NCI-H1436 treated with DMSO at 0.1 percent for 48 hours (cell line): ENCODE measurements around the gene PRSS50.
"Not testable (repeated sequence)": the region's sequence is repeated elsewhere in the genome, so short reads cannot be mapped to it uniquely, and the experiment has no call there.

Experiments
- DNase-seq: peaks from one replicate; lab custom pipeline; 2025; lab: John Stamatoyannopoulos, UW

Gene PRSS50, protein sequence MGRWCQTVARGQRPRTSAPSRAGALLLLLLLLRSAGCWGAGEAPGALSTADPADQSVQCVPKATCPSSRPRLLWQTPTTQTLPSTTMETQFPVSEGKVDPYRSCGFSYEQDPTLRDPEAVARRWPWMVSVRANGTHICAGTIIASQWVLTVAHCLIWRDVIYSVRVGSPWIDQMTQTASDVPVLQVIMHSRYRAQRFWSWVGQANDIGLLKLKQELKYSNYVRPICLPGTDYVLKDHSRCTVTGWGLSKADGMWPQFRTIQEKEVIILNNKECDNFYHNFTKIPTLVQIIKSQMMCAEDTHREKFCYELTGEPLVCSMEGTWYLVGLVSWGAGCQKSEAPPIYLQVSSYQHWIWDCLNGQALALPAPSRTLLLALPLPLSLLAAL

GRCh38 chr3:46717447-46718231 lies at the start of gene PRSS50:
PRSS50 (minus strand) TSS chr3:46717869; CDS start chr3:46717824, 45 bp downstream.
- DNase-seq = no peak

- no peak for DNase-seq
Measured at GRCh38 chr3:46764206-46764605, 46.5 kb upstream of the PRSS50 start.

- DNase-seq = no peak
Measured at GRCh38 chr3:46763178-46763577, 45.5 kb upstream of the PRSS50 start.

DNA sequence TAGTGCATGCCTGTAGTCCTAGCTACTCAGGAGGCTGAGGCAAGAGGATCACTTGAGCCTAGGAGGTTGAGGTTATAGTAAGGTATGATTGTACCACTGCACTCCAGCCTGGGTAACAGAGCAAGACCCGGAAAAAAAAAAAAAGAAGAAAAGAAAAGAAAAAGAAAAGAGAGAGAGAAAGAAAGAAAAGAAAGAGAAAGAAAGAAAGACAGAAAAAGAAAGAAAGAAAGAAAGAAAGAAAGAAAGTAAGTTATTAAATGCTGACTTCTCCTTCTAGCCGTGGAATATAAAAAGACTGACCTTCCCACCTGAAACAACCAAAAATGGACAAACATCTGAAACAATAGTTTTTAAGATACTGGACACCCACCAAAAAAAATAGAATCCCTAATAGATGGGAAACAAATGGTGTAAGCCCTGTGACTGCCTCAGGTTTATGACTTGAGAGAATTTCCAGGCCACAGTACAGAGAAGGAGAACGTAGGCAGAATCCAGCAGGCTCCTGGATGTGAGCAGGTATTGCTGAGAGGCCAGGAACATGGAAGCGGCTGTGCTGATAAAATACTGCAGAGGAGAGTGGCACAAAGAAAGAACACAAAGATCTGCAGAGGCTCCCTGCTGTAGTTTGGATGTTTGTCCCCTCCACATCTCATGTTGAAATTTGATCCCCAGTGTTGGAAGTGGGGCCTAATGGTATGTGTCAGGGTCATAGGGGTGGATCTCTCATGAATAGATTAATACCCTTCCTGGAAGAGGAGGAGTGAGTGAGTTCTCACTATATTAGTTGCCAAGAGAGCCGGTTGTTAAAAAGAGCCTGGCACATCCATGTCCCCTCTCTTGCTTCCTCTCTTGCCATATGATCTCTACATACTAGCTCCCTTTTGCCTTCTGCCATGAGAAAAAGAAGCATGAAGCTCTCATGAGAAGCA lies 41.8 kb upstream of the PRSS50 start:
- no peak for DNase-seq

GRCh38 chr3:46756642-46757041 lies 39.0 kb upstream of the PRSS50 start:
- DNase-seq = no peak

GRCh38 chr3:46755646-46756045 lies 38.0 kb upstream of the PRSS50 start:
- no peak for DNase-seq

DNA sequence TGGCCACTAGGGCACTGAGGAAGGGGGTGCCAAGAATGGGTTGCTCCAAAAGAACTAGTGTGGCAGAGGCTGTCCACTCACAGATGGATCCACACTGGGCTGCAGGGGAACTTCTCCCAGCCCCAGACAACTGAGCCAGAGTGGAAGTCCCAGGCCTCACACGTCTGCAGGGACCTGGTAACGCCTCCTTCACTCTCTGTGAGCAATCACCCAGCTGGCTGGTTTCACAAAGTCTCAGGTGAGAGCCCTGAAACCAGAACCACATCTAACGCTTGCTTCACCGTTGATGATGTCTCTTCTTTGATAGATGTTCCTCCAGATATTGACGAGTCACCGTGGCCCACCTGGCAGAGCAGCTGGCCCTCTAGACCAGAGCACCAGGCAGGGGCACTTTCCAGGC lies 35.5 kb upstream of the PRSS50 start:
- not testable (repeated sequence) for DNase-seq

DNA sequence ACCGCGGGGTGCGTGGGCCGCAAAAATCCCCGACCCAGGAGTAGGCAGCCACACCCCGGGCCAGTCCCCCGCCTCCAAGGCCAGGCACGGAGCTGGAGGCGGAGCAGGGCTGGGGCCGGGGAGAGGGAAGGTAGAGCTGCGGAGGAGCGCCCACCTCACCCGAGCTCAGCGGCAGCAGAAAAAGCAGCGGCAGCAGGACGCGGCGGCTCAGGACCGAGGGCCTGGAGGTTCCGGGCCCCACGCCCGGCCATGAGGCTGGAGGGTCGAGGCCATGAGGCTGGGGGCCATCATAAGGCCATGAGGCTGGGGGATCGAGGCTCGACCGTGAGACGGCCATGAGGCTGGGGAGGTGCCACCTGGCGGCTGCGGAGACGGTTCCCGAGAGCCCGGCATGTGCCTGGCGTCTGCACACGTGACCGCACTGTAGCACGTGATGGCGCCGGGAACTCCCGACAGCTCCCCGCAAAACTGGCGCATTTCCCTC lies 32.9 kb upstream of the PRSS50 start:
- no peak for DNase-seq

DNA sequence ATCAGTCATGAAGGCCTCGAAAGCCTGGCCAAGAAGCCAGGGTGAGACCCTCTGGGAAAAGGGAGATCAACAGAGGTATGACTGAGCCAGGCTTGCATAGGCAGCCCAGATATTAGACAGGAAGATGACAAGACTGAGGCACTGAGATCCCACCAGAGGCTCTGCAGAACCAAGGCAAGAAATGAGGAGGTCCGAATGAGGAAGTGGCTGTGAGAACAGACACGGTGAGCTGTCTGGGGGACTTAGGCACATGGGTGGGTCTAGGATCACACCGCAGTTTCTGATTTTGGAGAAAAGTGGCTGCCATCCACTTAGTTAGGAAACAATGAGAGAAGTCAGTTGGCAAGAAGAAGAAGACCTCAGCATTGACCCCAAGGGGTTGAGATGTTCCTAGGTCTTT lies 31.5 kb upstream of the PRSS50 start:
- DNase-seq = no peak

GRCh38 chr3:46748170-46748569 lies 30.5 kb upstream of the PRSS50 start:
- no peak for DNase-seq

GRCh38 chr3:46746711-46747110 lies 29.0 kb upstream of the PRSS50 start:
- no peak for DNase-seq

- no peak for DNase-seq
Measured at GRCh38 chr3:46742992-46743585, 25.4 kb upstream of the PRSS50 start.

GRCh38 chr3:46739565-46739964 lies 21.9 kb upstream of the PRSS50 start:
- DNase-seq = not testable (repeated sequence)

DNA sequence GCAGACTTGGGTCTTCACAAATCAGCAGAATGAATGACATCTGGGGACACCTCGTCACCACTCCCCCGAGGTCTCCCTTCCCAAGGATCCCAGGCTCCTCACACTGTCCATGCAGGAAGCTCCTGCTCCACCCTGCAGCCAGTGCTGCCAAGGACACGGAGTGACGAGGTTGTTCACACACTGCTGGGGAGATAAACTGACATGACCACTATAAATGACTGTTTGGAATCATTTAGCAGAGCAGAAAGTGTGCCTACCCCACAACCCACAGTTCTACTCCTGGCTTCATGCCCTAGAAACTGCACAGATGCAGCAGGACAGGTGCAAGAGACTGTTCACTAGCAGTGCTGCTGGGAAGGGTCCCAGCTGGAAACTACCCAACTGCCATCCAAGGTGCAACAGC lies 19.7 kb upstream of the PRSS50 start:
- no peak for DNase-seq

DNA sequence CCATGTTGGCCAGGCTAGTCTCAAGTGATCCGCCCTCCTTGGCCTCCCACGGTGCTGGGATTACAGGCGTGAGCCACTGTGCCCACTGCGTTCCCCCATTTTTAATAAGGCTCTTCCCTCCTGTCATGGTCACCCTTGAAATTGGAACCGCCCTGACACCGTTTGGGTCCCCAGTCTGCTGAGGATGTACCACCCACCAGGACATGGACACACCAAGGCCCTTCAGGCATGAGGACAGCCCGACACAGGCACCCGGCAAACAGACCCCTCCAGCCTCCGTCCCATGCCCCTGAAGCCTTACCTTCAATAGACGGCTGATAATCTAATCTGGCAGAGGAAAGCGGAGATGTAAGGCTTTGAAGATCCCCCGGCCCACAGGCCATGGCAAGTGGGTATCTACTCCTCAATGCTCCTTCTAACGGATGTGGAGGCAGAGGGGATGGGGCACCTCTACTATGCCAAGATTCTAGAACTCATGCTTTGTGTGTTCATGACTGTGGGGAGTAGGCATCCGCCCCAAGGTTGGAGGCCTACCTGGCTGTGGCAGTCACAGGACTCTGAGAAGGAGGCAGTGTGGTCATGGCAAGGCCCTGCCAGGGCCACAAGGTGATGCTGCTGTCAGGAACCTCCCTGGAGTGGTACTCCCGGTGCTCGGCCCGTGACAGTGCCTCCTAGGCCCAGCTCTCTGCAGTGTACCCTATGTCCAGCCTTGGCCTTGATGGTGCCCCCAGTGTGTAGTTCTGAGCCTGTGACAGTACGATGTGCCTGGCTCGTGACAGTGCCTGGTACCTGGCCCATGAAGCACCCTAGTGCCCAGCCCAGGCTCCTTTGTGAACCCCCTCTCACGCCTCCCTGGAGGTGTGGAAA lies 18.6 kb upstream of the PRSS50 start:
- no peak for DNase-seq

DNA sequence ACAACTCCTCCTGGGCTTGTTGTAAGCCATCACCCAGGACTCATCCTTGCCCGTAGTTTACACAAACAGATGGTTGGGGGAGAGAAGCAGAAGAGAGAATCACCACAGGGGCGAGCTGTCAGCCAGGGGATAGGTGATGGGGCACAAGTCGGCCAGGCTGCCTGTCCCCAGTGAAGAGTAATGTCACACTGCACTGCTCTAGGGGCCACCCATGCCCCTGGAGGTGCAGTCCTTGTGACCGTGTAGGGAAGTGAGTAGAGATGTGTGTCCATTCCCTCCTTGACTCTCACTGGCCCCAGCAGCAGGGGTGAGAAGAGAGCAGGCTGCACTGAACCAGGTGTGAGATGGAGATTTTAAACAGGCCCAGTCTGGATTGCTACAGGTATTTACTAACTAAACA lies 17.1 kb upstream of the PRSS50 start:
- DNase-seq = no peak

- no peak for DNase-seq
Measured at GRCh38 chr3:46733026-46733800, 15.5 kb upstream of the PRSS50 start.

- DNase-seq = no peak
Measured at GRCh38 chr3:46731795-46732194, 14.1 kb upstream of the PRSS50 start.

GRCh38 chr3:46730819-46731218 lies 13.2 kb upstream of the PRSS50 start:
- no peak for DNase-seq

- DNase-seq = no peak
Measured at GRCh38 chr3:46729038-46729437, 11.4 kb upstream of the PRSS50 start.
